ENCODE results near the gene AKT2.
"Not testable (repeated sequence)": the region's sequence is repeated elsewhere in the genome, so short reads cannot be mapped to it uniquely, and the experiment has no call there.

Gene AKT2
- total RNA-seq = 55.1 to 148 (median 84.0) reads per million in 17 experiments

GRCh38 chr19:40284501-40285352, at the start of gene AKT2:
AKT2 (minus strand) TSS chr19:40285345; CDS start chr19:40265267, 20,078 bp downstream.
- peak; percentile 35 to 63 (median 41) for DNase-seq

- DNase-seq = not testable (repeated sequence)
Observed at GRCh38 chr19:40333083-40333482, 47.9 kb upstream of the AKT2 start.

GRCh38 chr19:40332669-40333068, 47.5 kb upstream of the AKT2 start:
- DNase-seq = no peak

GRCh38 chr19:40331052-40331451, 45.9 kb upstream of the AKT2 start:
- no peak for DNase-seq

- no peak for DNase-seq
Observed at GRCh38 chr19:40326201-40326600, 41.1 kb upstream of the AKT2 start.

- DNase-seq = no peak
Observed at GRCh38 chr19:40323705-40324104, 38.6 kb upstream of the AKT2 start.

- no peak for DNase-seq
Observed at GRCh38 chr19:40322951-40323615, 37.9 kb upstream of the AKT2 start.

- no peak for DNase-seq
Observed at GRCh38 chr19:40322271-40322610, 37.1 kb upstream of the AKT2 start.

GRCh38 chr19:40321566-40322270, 36.6 kb upstream of the AKT2 start:
- no peak for DNase-seq

- no peak for DNase-seq
Observed at GRCh38 chr19:40321076-40321475, 35.9 kb upstream of the AKT2 start.

- DNase-seq = no peak
Observed at GRCh38 chr19:40320558-40320935, 35.4 kb upstream of the AKT2 start.

GRCh38 chr19:40317338-40317737, 32.2 kb upstream of the AKT2 start:
- no peak for DNase-seq

GRCh38 chr19:40315812-40316470, 30.8 kb upstream of the AKT2 start:
- DNase-seq = no peak

- peak; percentile 13 to 56 (median 33) for DNase-seq
Observed at GRCh38 chr19:40314656-40315055, 29.5 kb upstream of the AKT2 start.

GRCh38 chr19:40313229-40313983, 28.3 kb upstream of the AKT2 start:
- DNase-seq = no peak

GRCh38 chr19:40312533-40312932, 27.4 kb upstream of the AKT2 start:
- no peak for DNase-seq

- DNase-seq = no peak
Observed at GRCh38 chr19:40309666-40310065, 24.5 kb upstream of the AKT2 start.

GRCh38 chr19:40305403-40305802, 20.3 kb upstream of the AKT2 start:
- DNase-seq = peak; percentile 90 to 96 (median 91)

GRCh38 chr19:40304306-40304705, 19.2 kb upstream of the AKT2 start:
- no peak for DNase-seq

GRCh38 chr19:40303765-40304164, 18.6 kb upstream of the AKT2 start:
- no peak for DNase-seq

- no peak for DNase-seq
Observed at GRCh38 chr19:40302224-40303011, 17.3 kb upstream of the AKT2 start.
